Peyer's patch (tissue), 4 donors: ENCODE data around the gene ITSN1.

Source experiments
- CTCF ChIP-seq, 6 experiments: fragments of 450-650 bp in 4 of 6; fragments of 200-600 bp in 2 of 6; sonication (generic) in 1 of 6; IDR thresholded peaks; one replicate each; pipeline ENCODE4 v1.5.1; 2017 to 2019; ENCODE audit warnings: antibody characterized with exemption in 6 of 6, mild to moderate bottlenecking in 3 of 6, moderate library complexity in 1 of 6
- POLR2A ChIP-seq, 2 donors: fragments of 450-650 bp; IDR thresholded peaks; one replicate each; pipeline ENCODE4 v1.5.1; 2017; ENCODE audit warnings: antibody characterized with exemption in 2 of 2, mild to moderate bottlenecking in 2 of 2, moderate library complexity in 2 of 2

- no peak for TF ChIP-seq CTCF (IDR thresholded peaks at IDR 0.05)
- no peak for TF ChIP-seq POLR2A (IDR thresholded peaks at IDR 0.05)
These were observed 179.4 kb downstream of the ITSN1 start for GRCh38 chr21:33821503-33822322.
